HepG2 (cell line): Measurements from ENCODE around the gene ZBTB46. TPM values are rescaled to one million over a fixed set of nuclear protein-coding genes. Genes with fewer than 3 reads are reported as not detected.

Source experiments
- ATAC-seq: fragments of 200-7000 bp; cut with Tn5 transposase; 3 replicates; pipeline ENCODE4 v1.9.1; 2020; ENCODE audit warnings: mild to moderate bottlenecking, moderate library complexity
- BruUV-seq: library from RNA; stranded (reverse); fragments of 400-500 nt; replicated peaks from 2 replicates; lab custom pipeline; 2021; lab: Mats Ljungman, UMichigan
- CTCF ChIA-PET: fragments of 300-600 bp; formaldehyde crosslinking; extraction: SDS; loops from one replicate; lab custom pipeline; 2021; ENCODE audit warnings: low total read pairs, inconsistent platforms, low intra/inter-chr PET ratio; lab: Yijun Ruan, JAX
- POLR2A ChIA-PET: fragments of 350-600 bp; sonication (Branson Sonifier 250); formaldehyde crosslinking; loops from one replicate; lab custom pipeline; 2020; ENCODE audit warnings: antibody characterized with exemption, inconsistent platforms; lab: Yijun Ruan, JAX
- DNase-seq: peaks from one replicate; pipeline ENCODE4 v3.0.0-alpha.2; 2015; ENCODE audit warnings: low spot score
- FAIRE-seq: peaks from 3 replicates; lab custom pipeline; 2011; peaks lifted over from hg19 to GRCh38; lab: Jason Lieb, UNC
- H2AFZ ChIP-seq: one replicate; pipeline ENCODE4 v1.6.1; 2011; ENCODE audit warnings: low read length, inconsistent platforms
- H3K27ac ChIP-seq: fragments of 300-600 bp; 3 replicates; pipeline ENCODE4 v1.8.0; 2011; ENCODE audit warnings: mixed run types, mild to moderate bottlenecking, mixed read lengths, low read length, inconsistent platforms; ENCODE audit not compliant: insufficient read depth; ENCODE audit errors: extremely low read length
- H3K27me3 ChIP-seq, 2 experiments: fragments of 200-600 bp in 1 of 2; 2 replicates in 1 of 2; 3 replicates in 1 of 2; pipeline versions ENCODE4 v1.6.0 to v1.8.0; 2011; ENCODE audit warnings: low read length in 2 of 2, mild to moderate bottlenecking in 2 of 2, moderate library complexity in 2 of 2, inconsistent platforms in 1 of 2; ENCODE audit not compliant: insufficient read depth in 2 of 2, control insufficient read depth in 1 of 2
- H3K36me3 ChIP-seq, 2 experiments: fragments of 200-600 bp in 1 of 2; replicated peaks in 1 of 2; 2 replicates in 1 of 2; 3 replicates in 1 of 2; pipeline versions ENCODE4 v1.5.1 to v1.8.0; 2011; ENCODE audit warnings: low read length in 2 of 2, inconsistent platforms in 1 of 2; ENCODE audit not compliant: insufficient read depth in 2 of 2, control insufficient read depth in 1 of 2
- H3K4me1 ChIP-seq: 2 replicates; pipeline ENCODE4 v1.5.1; 2012; ENCODE audit warnings: low read length, inconsistent platforms; ENCODE audit not compliant: insufficient read depth
- H3K4me2 ChIP-seq: 2 replicates; pipeline ENCODE4 v1.6.0; 2011; ENCODE audit warnings: low read depth, low read length, inconsistent platforms
- H3K4me3 ChIP-seq, 3 experiments: fragments of 200-600 bp in 1 of 3; sonication (generic), shearing (Covaris generic) in 1 of 3; replicated peaks in 1 of 3; 2 replicates each; pipeline ENCODE4 v1.5.1; 2011 to 2016; ENCODE audit warnings: low read length in 3 of 3, inconsistent platforms in 2 of 3, low read depth in 2 of 3, mild to moderate bottlenecking in 2 of 3, control low read depth in 1 of 3, mixed read lengths in 1 of 3; ENCODE audit not compliant: insufficient read depth in 1 of 3
- H3K79me2 ChIP-seq: one replicate; pipeline ENCODE4 v1.6.1; 2011; ENCODE audit warnings: low read length, inconsistent platforms; ENCODE audit not compliant: insufficient read depth
- H3K9ac ChIP-seq: 2 replicates; pipeline ENCODE4 v1.6.0; 2011; ENCODE audit warnings: mild to moderate bottlenecking, low read depth, low read length, inconsistent platforms; ENCODE audit not compliant: insufficient read depth
- H3K9me3 ChIP-seq: 2 replicates; pipeline ENCODE4 v1.5.1; 2012; ENCODE audit warnings: mild to moderate bottlenecking, low read length
- H4K20me1 ChIP-seq: 2 replicates; pipeline ENCODE4 v1.6.0; 2011; ENCODE audit warnings: inconsistent platforms, mild to moderate bottlenecking, low read length, moderate library complexity; ENCODE audit not compliant: insufficient read depth
- AGO1 ChIP-seq: fragments of 200-400 bp; formaldehyde crosslinking; IDR thresholded peaks from 2 replicates; pipeline ENCODE4 v1.6.1; 2017; ENCODE audit warnings: mild to moderate bottlenecking, low read depth, low read length, moderate library complexity; ENCODE audit not compliant: poor library complexity, severe bottlenecking
- HCFC1 ChIP-seq: fragments of 150-350 bp; IDR thresholded peaks from 2 replicates; pipeline ENCODE4 v1.6.1; 2014; ENCODE audit warnings: low read depth, low read length
- NCOR1 ChIP-seq: fragments of 200-600 bp; sonication (generic); IDR thresholded peaks from 2 replicates; pipeline ENCODE4 v1.7.0; 2017; ENCODE audit warnings: antibody characterized with exemption, low read length, borderline replicate concordance
- SMARCE1 ChIP-seq: fragments of 450-650 bp; IDR thresholded peaks from 2 replicates; pipeline ENCODE4 v1.6.1; 2017; ENCODE audit warnings: borderline replicate concordance
- SNAPC2 ChIP-seq: sonication (generic); formaldehyde crosslinking; IDR thresholded peaks from 2 replicates; pipeline ENCODE4 v1.8.1; 2022; ENCODE audit warnings: mild to moderate bottlenecking, missing genetic modification reagents
- STAG1 ChIP-seq: sonication (generic); formaldehyde crosslinking; IDR thresholded peaks from 2 replicates; pipeline ENCODE4 v1.4.0; 2020; ENCODE audit warnings: missing genetic modification reagents
- ZMYM3 ChIP-seq: sonication (generic); formaldehyde crosslinking; IDR thresholded peaks from 2 replicates; pipeline ENCODE4 v1.5.1; 2020; ENCODE audit warnings: mild to moderate bottlenecking, missing genetic modification reagents
- ZNF768 ChIP-seq: sonication (generic); formaldehyde crosslinking; IDR thresholded peaks from 2 replicates; pipeline ENCODE4 v1.4.0; 2020; ENCODE audit warnings: missing genetic modification reagents
- ZNF776 ChIP-seq: sonication (generic); formaldehyde crosslinking; IDR thresholded peaks from 2 replicates; pipeline ENCODE4 v1.4.0; 2020; ENCODE audit warnings: mild to moderate bottlenecking, missing genetic modification reagents
- ZNF883 ChIP-seq: sonication (generic); formaldehyde crosslinking; IDR thresholded peaks from 2 replicates; pipeline ENCODE4 v1.5.1; 2020; ENCODE audit warnings: mild to moderate bottlenecking, missing genetic modification reagents; ENCODE audit errors: not compliant biosample characterization
- WGBS: methylation state at CpG from one replicate; pipeline ENCODE4 v1.1.6; 2017; ENCODE audit warnings: low lambda C conversion rate; 5-methylcytosine and 5-hydroxymethylcytosine counted together
- in situ Hi-C: cut with HindIII; loops from 2 replicates; pipeline ENCODE4 v1.10.0; 2017; ENCODE audit warnings: low pct_unique_long_range_greater_than_20kb; ENCODE audit not compliant: extremely low pct_ligation_motif_present
- intact Hi-C: fragments of 100-400 bp; cut with micrococcal nuclease; formaldehyde crosslinking; loops from one replicate; pipeline ENCODE4 v1.10.0; 2022; ENCODE audit not compliant: unreplicated experiment
- polyA plus RNA-seq, 8 experiments: library from polyadenylated mRNA; depleted of rRNA in 3 of 8; stranded (reverse) in 7 of 8; unstranded in 1 of 8; fragments of >200 nt; fragmentation: Illumina TruSeq in 4 of 8; extraction: Trizol in 4 of 8; gene quantifications; 2 replicates each; pipeline versions ENCODE4 v1.2.1 to v1.2.3, GENCODE V29; 2011 to 2016; ENCODE audit warnings: low read depth in 4 of 8, missing spikeins in 1 of 8, mixed read lengths in 1 of 8; ENCODE audit not compliant: insufficient read depth in 1 of 8
- total RNA-seq, 5 experiments: library from RNA; depleted of rRNA; stranded (reverse); fragments of >200 nt; fragmentation: Illumina TruSeq; extraction: Trizol; gene quantifications; 2 replicates each; pipeline ENCODE4 v1.2.3, GENCODE V29; 2016; ENCODE audit warnings: low read depth in 1 of 5
- TF ChIP-seq, protein P1 (sequence below): sonication (generic); formaldehyde crosslinking; IDR thresholded peaks from 2 replicates; pipeline ENCODE4 v1.5.0; 2020; ENCODE audit warnings: mild to moderate bottlenecking, missing genetic modification reagents, moderate library complexity
- TF ChIP-seq, protein P2 (sequence below): IDR thresholded peaks from 2 replicates; pipeline ENCODE4 v1.6.1; 2012; ENCODE audit warnings: inconsistent platforms
- TF ChIP-seq, protein P3 (sequence below): sonication (generic); formaldehyde crosslinking; IDR thresholded peaks from 2 replicates; pipeline ENCODE4 v1.4.0; 2020; ENCODE audit warnings: missing genetic modification reagents
- TF ChIP-seq, protein P4 (sequence below): sonication (generic); formaldehyde crosslinking; IDR thresholded peaks from 2 replicates; pipeline ENCODE4 v1.4.0; 2020; ENCODE audit warnings: missing genetic modification reagents

ZBTB46 gene
- total and polyA plus RNA-seq, 2 of the 13 experiments (the other 11 are each of a cell fraction or from before 2014, with no cell fraction given), result 1.6 to 13.5 TPM

DNA sequence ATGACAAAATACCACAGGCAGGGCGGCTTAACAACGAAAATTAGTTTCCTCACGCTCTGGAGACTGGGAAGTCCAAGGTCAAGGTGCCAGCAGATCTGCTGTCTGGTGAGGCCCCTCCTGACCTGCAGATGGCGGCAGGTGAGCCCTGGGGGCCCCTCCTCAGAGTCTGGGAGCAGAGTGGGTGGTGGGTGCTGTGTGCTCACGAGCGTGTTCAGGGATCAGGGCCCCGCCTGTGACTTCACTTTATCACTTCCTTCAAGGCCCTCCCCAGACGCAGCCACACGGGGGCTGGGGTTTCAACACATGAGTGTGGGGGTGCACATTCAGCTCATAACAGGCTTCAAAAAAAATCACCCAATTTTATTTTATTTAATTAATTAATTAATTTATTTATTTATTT lies 52.2 kb downstream of the ZBTB46 start:
- ChIA-PET CTCF (no interaction called here), POLR2A (interaction anchor here (0.7 to 2.0 kb wide), 2 partner anchors 10 to 71 kb away, joined by 3 to 8 read pairs; partner anchors contain the start of genes ARFRP1 and ZGPAT)
- no peaks in the 10 kb centered on the region for H3K27me3 ChIP-seq
- intact Hi-C loops, result no loop called here
- H3K9me3 ChIP-seq, result no peaks in the 10 kb centered on the region
- DNase-seq (no peak), ATAC-seq (no peak), FAIRE-seq (no peak)
- H3K4me1 ChIP-seq, result peaks cover 18% of the 10 kb centered on the region
- BruUV-seq, result no TSS peak
- TF ChIP-seq HCFC1 (no peak), ZNF883 (CRISPR knock-in tag) (peak; percentile 46), NCOR1 (0 out of 2 replicates have a peak, but pooled peaks have one; percentile 37), ZNF768 (CRISPR knock-in tag) (peak; percentile 30; the same call in 1 of the 2 replicates), SNAPC2 (CRISPR knock-in tag) (no peak), ZMYM3 (no peak), SMARCE1 (no peak), ZNF776 (CRISPR knock-in tag) (no peak), STAG1 (peak; percentile 24; the same call in 1 of the 2 replicates), AGO1 (peak; percentile 48)
- TF ChIP-seq, protein P1, sequence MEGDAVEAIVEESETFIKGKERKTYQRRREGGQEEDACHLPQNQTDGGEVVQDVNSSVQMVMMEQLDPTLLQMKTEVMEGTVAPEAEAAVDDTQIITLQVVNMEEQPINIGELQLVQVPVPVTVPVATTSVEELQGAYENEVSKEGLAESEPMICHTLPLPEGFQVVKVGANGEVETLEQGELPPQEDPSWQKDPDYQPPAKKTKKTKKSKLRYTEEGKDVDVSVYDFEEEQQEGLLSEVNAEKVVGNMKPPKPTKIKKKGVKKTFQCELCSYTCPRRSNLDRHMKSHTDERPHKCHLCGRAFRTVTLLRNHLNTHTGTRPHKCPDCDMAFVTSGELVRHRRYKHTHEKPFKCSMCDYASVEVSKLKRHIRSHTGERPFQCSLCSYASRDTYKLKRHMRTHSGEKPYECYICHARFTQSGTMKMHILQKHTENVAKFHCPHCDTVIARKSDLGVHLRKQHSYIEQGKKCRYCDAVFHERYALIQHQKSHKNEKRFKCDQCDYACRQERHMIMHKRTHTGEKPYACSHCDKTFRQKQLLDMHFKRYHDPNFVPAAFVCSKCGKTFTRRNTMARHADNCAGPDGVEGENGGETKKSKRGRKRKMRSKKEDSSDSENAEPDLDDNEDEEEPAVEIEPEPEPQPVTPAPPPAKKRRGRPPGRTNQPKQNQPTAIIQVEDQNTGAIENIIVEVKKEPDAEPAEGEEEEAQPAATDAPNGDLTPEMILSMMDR (CRISPR knock-in tag), result peak; percentile 56
- TF ChIP-seq, protein P2, sequence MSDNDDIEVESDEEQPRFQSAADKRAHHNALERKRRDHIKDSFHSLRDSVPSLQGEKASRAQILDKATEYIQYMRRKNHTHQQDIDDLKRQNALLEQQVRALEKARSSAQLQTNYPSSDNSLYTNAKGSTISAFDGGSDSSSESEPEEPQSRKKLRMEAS, result peak; percentile 5; the same call in 1 of the 2 replicates
- TF ChIP-seq, protein P3, sequence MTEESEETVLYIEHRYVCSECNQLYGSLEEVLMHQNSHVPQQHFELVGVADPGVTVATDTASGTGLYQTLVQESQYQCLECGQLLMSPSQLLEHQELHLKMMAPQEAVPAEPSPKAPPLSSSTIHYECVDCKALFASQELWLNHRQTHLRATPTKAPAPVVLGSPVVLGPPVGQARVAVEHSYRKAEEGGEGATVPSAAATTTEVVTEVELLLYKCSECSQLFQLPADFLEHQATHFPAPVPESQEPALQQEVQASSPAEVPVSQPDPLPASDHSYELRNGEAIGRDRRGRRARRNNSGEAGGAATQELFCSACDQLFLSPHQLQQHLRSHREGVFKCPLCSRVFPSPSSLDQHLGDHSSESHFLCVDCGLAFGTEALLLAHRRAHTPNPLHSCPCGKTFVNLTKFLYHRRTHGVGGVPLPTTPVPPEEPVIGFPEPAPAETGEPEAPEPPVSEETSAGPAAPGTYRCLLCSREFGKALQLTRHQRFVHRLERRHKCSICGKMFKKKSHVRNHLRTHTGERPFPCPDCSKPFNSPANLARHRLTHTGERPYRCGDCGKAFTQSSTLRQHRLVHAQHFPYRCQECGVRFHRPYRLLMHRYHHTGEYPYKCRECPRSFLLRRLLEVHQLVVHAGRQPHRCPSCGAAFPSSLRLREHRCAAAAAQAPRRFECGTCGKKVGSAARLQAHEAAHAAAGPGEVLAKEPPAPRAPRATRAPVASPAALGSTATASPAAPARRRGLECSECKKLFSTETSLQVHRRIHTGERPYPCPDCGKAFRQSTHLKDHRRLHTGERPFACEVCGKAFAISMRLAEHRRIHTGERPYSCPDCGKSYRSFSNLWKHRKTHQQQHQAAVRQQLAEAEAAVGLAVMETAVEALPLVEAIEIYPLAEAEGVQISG (CRISPR knock-in tag), result 0 out of 2 replicates have a peak, but pooled peaks have one; percentile 9
- TF ChIP-seq, protein P4, sequence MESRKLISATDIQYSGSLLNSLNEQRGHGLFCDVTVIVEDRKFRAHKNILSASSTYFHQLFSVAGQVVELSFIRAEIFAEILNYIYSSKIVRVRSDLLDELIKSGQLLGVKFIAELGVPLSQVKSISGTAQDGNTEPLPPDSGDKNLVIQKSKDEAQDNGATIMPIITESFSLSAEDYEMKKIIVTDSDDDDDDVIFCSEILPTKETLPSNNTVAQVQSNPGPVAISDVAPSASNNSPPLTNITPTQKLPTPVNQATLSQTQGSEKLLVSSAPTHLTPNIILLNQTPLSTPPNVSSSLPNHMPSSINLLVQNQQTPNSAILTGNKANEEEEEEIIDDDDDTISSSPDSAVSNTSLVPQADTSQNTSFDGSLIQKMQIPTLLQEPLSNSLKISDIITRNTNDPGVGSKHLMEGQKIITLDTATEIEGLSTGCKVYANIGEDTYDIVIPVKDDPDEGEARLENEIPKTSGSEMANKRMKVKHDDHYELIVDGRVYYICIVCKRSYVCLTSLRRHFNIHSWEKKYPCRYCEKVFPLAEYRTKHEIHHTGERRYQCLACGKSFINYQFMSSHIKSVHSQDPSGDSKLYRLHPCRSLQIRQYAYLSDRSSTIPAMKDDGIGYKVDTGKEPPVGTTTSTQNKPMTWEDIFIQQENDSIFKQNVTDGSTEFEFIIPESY (CRISPR knock-in tag), result peak; percentile 29; the same call in 1 of the 2 replicates
- H3K4me3 ChIP-seq, result no peak overlapping the region
- no peak overlapping the region for H2AFZ ChIP-seq
- no peak overlapping the region for H3K27ac ChIP-seq
- whole genome bisulfite sequencing, result 60% methylated on average over 9 of the region's 9 CpGs
- no peaks in the 10 kb centered on the region for H4K20me1 ChIP-seq
- H3K4me2 ChIP-seq, result no peak overlapping the region
- H3K79me2 ChIP-seq, result no peaks in the 10 kb centered on the region
- no peaks in the 10 kb centered on the region for H3K36me3 ChIP-seq
- in situ Hi-C loops, result no loop called here
- no peak overlapping the region for H3K9ac ChIP-seq
